SK-N-SH (cell line): ENCODE measurements around the gene RADIL. TPM values are rescaled to one million over a fixed set of nuclear protein-coding genes. Genes with fewer than 3 reads are reported as not detected.

Experiments used
- CTCF ChIA-PET: fragments of 300-600, 350-600 bp; formaldehyde crosslinking; extraction: SDS; loops from one replicate; lab custom pipeline; 2021; lab: Yijun Ruan, JAX
- POLR2A ChIA-PET: fragments of 350-600 bp; sonication (Branson Sonifier 250); formaldehyde crosslinking; extraction: SDS; loops from one replicate; lab custom pipeline; 2020; ENCODE audit warnings: antibody characterized with exemption, inconsistent platforms; lab: Yijun Ruan, JAX
- DNase-seq: peaks from one replicate; pipeline ENCODE4 v3.0.0; 2012
- H2AFZ ChIP-seq: fragments of 200-600 bp; sonication (generic); 2 replicates; pipeline ENCODE4 v1.8.1; 2016; ENCODE audit warnings: antibody characterized with exemption, mild to moderate bottlenecking, low read depth
- H3F3A ChIP-seq: fragments of 200-600 bp; sonication (generic); replicated peaks from 2 replicates; pipeline ENCODE3; 2016; ENCODE audit warnings: antibody characterized with exemption, mild to moderate bottlenecking; ENCODE audit not compliant: insufficient read depth
- H3K27ac ChIP-seq, 2 experiments: fragments of 200-500 bp in 1 of 2; fragments of 200-600 bp in 1 of 2; sonication (Bioruptor generic) in 1 of 2; sonication (generic), shearing (Covaris generic) in 1 of 2; 2 replicates each; pipeline versions ENCODE4 v1.5.1 to v1.6.1; 2014 to 2016; ENCODE audit warnings: low read depth in 2 of 2, inconsistent platforms in 1 of 2, low read length in 1 of 2, mild to moderate bottlenecking in 1 of 2, mixed read lengths in 1 of 2
- H3K27me3 ChIP-seq: fragments of 200-600 bp; sonication (generic), shearing (Covaris generic); 2 replicates; pipeline ENCODE4 v1.6.1; 2016; ENCODE audit warnings: mixed run types; ENCODE audit not compliant: insufficient read depth
- H3K36me3 ChIP-seq, 2 experiments: fragments of 200-500 bp in 1 of 2; fragments of 200-600 bp in 1 of 2; sonication (Bioruptor generic) in 1 of 2; sonication (generic) in 1 of 2; replicated peaks in 1 of 2; 2 replicates each; pipeline versions ENCODE3 to v1.5.1; 2014 to 2016; ENCODE audit warnings: low read length in 1 of 2, mild to moderate bottlenecking in 1 of 2; ENCODE audit not compliant: insufficient read depth in 2 of 2, control insufficient read depth in 1 of 2
- H3K4me1 ChIP-seq, 2 experiments: fragments of 200-500 bp in 1 of 2; fragments of 200-600 bp in 1 of 2; sonication (Bioruptor generic) in 1 of 2; sonication (generic), shearing (Covaris generic) in 1 of 2; 2 replicates each; pipeline versions ENCODE4 v1.5.1 to v1.6.1; 2014 to 2016; ENCODE audit warnings: low read depth in 1 of 2, low read length in 1 of 2, mixed run types in 1 of 2; ENCODE audit not compliant: insufficient read depth in 2 of 2, control insufficient read depth in 1 of 2
- H3K4me2 ChIP-seq: fragments of 200-600 bp; sonication (generic), shearing (Covaris generic); 2 replicates; pipeline ENCODE4 v1.6.1; 2017; ENCODE audit warnings: mixed run types
- H3K4me3 ChIP-seq, 2 experiments: fragments of 200-500 bp in 1 of 2; fragments of 200-600 bp in 1 of 2; sonication (Bioruptor generic) in 1 of 2; sonication (generic), shearing (Covaris generic) in 1 of 2; 2 replicates each; pipeline versions ENCODE4 v1.5.1 to v1.8.1; 2014 to 2016; ENCODE audit warnings: low read depth in 2 of 2, inconsistent platforms in 1 of 2, low read length in 1 of 2, mild to moderate bottlenecking in 1 of 2, mixed read lengths in 1 of 2, moderate library complexity in 1 of 2
- H3K79me2 ChIP-seq: fragments of 200-600 bp; sonication (generic); 2 replicates; pipeline ENCODE4 v1.8.1; 2017; ENCODE audit warnings: mild to moderate bottlenecking; ENCODE audit not compliant: insufficient read depth
- H3K9ac ChIP-seq: fragments of 200-600 bp; sonication (generic); 2 replicates; pipeline ENCODE4 v1.6.1; 2017; ENCODE audit warnings: mixed run types
- H3K9me2 ChIP-seq: fragments of 200-600 bp; sonication (generic); 2 replicates; pipeline ENCODE4 v1.6.1; 2017; ENCODE audit warnings: mixed run types
- H3K9me3 ChIP-seq: fragments of 200-600 bp; sonication (generic); 2 replicates; pipeline ENCODE4 v1.6.1; 2017; ENCODE audit warnings: mixed run types, mild to moderate bottlenecking, moderate library complexity
- H4K20me1 ChIP-seq: fragments of 200-600 bp; sonication (generic); 2 replicates; pipeline ENCODE4 v1.6.1; 2017; ENCODE audit warnings: mild to moderate bottlenecking, mixed run types; ENCODE audit not compliant: insufficient read depth
- CHD2 ChIP-seq: fragments of 150-350 bp; IDR thresholded peaks from 2 replicates; pipeline ENCODE4 v1.6.1; 2018; ENCODE audit warnings: low read length; ENCODE audit not compliant: partially characterized antibody
- ELF1 ChIP-seq: IDR thresholded peaks from 2 replicates; pipeline ENCODE4 v1.4.0; 2012
- GATA2 ChIP-seq: sonication (generic); formaldehyde crosslinking; IDR thresholded peaks from 2 replicates; pipeline ENCODE4 v1.5.0; 2020; ENCODE audit warnings: mild to moderate bottlenecking, missing genetic modification reagents
- MAX ChIP-seq: IDR thresholded peaks from 2 replicates; pipeline ENCODE4 v1.4.0; 2012; ENCODE audit warnings: low read depth
- MXI1 ChIP-seq: IDR thresholded peaks from 2 replicates; pipeline ENCODE4 v1.6.1; 2012; ENCODE audit warnings: mild to moderate bottlenecking, low read depth, low read length, improper control_type of control experiment
- NFIC ChIP-seq: IDR thresholded peaks from 2 replicates; pipeline ENCODE4 v1.4.0; 2012; ENCODE audit warnings: borderline replicate concordance
- NRF1 ChIP-seq: IDR thresholded peaks from 2 replicates; pipeline ENCODE4 v1.6.1; 2012; ENCODE audit warnings: low read depth, mild to moderate bottlenecking, low read length
- POLR2AphosphoS5 ChIP-seq: IDR thresholded peaks from 2 replicates; pipeline ENCODE4 v1.6.1; 2012; ENCODE audit warnings: low read depth, low read length
- RCOR1 ChIP-seq: fragments of 150-350 bp; IDR thresholded peaks from 2 replicates; pipeline ENCODE4 v1.6.1; 2017; ENCODE audit warnings: antibody characterized with exemption, low read length
- RFX5 ChIP-seq: IDR thresholded peaks from 2 replicates; pipeline ENCODE4 v1.6.1; 2012; ENCODE audit warnings: mild to moderate bottlenecking, improper control_type of control experiment, low read length
- SMC3 ChIP-seq: IDR thresholded peaks from 2 replicates; pipeline ENCODE4 v1.6.1; 2012; ENCODE audit warnings: low read depth, low read length, improper control_type of control experiment
- WGBS: methylation state at CpG from one replicate; pipeline ENCODE4 v1.1.6; 2017; ENCODE audit warnings: low lambda C conversion rate; 5-methylcytosine and 5-hydroxymethylcytosine counted together
- polyA plus RNA-seq, 3 experiments: library from polyadenylated mRNA; depleted of rRNA; stranded (reverse); fragments of >200 nt; gene quantifications; 2 replicates each; pipeline ENCODE4 v1.2.3, GENCODE V29; 2012
- TF ChIP-seq, protein P1 (sequence below): fragments of 200-600 bp; sonication (generic); IDR thresholded peaks from 2 replicates; pipeline ENCODE4 v1.6.1; 2017; ENCODE audit warnings: antibody characterized with exemption, mild to moderate bottlenecking, moderate library complexity
- TF ChIP-seq, protein P2 (sequence below): fragments of 150-350 bp; IDR thresholded peaks from 2 replicates; pipeline ENCODE4 v1.6.1; 2017; ENCODE audit warnings: antibody characterized with exemption, low read length, low read depth, borderline replicate concordance
- TF ChIP-seq, protein P3 (sequence below): IDR thresholded peaks from 2 replicates; pipeline ENCODE4 v1.4.0; 2012; ENCODE audit warnings: low read depth, borderline replicate concordance

Gene RADIL
- polyA plus RNA-seq, 1 of the 3 experiments (the other 2 are of a cell fraction), result 4.3 TPM

- DNase-seq, result peak; percentile 42
- no peaks in the 10 kb centered on the region for H3F3A ChIP-seq
- no peak overlapping the region for H3K27ac ChIP-seq
- H3K9me3 ChIP-seq, result no peaks in the 10 kb centered on the region
- no peaks in the 10 kb centered on the region for H3K9me2 ChIP-seq
- no peak overlapping the region for H3K9ac ChIP-seq
- H3K27me3 ChIP-seq, result no peaks in the 10 kb centered on the region
- no peak overlapping the region for H2AFZ ChIP-seq
- WGBS, result 96% methylated on average over 13 of the region's 20 CpGs
- no peaks in the 10 kb centered on the region for H3K79me2 ChIP-seq
- no peaks in the 10 kb centered on the region for H4K20me1 ChIP-seq
- TF ChIP-seq, protein P1, sequence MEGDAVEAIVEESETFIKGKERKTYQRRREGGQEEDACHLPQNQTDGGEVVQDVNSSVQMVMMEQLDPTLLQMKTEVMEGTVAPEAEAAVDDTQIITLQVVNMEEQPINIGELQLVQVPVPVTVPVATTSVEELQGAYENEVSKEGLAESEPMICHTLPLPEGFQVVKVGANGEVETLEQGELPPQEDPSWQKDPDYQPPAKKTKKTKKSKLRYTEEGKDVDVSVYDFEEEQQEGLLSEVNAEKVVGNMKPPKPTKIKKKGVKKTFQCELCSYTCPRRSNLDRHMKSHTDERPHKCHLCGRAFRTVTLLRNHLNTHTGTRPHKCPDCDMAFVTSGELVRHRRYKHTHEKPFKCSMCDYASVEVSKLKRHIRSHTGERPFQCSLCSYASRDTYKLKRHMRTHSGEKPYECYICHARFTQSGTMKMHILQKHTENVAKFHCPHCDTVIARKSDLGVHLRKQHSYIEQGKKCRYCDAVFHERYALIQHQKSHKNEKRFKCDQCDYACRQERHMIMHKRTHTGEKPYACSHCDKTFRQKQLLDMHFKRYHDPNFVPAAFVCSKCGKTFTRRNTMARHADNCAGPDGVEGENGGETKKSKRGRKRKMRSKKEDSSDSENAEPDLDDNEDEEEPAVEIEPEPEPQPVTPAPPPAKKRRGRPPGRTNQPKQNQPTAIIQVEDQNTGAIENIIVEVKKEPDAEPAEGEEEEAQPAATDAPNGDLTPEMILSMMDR, result no peak
- no peak for TF ChIP-seq RFX5
- no peak for TF ChIP-seq ELF1
- TF ChIP-seq MXI1, result no peak
- TF ChIP-seq NFIC, result no peak
- no peak for TF ChIP-seq CHD2
- TF ChIP-seq, protein P2, sequence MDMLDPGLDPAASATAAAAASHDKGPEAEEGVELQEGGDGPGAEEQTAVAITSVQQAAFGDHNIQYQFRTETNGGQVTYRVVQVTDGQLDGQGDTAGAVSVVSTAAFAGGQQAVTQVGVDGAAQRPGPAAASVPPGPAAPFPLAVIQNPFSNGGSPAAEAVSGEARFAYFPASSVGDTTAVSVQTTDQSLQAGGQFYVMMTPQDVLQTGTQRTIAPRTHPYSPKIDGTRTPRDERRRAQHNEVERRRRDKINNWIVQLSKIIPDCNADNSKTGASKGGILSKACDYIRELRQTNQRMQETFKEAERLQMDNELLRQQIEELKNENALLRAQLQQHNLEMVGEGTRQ, result no peak
- no peak for TF ChIP-seq SMC3
- no peak for TF ChIP-seq RCOR1
- TF ChIP-seq POLR2AphosphoS5, result no peak
- TF ChIP-seq MAX, result no peak
- no peak for TF ChIP-seq NRF1
- no peak for TF ChIP-seq GATA2 (CRISPR knock-in tag)
- TF ChIP-seq, protein P3, sequence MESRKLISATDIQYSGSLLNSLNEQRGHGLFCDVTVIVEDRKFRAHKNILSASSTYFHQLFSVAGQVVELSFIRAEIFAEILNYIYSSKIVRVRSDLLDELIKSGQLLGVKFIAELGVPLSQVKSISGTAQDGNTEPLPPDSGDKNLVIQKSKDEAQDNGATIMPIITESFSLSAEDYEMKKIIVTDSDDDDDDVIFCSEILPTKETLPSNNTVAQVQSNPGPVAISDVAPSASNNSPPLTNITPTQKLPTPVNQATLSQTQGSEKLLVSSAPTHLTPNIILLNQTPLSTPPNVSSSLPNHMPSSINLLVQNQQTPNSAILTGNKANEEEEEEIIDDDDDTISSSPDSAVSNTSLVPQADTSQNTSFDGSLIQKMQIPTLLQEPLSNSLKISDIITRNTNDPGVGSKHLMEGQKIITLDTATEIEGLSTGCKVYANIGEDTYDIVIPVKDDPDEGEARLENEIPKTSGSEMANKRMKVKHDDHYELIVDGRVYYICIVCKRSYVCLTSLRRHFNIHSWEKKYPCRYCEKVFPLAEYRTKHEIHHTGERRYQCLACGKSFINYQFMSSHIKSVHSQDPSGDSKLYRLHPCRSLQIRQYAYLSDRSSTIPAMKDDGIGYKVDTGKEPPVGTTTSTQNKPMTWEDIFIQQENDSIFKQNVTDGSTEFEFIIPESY, result no peak
- H3K4me1 ChIP-seq, result no peaks in the 10 kb centered on the region; a peak in 1 of 4 replicates
- no peaks in the 10 kb centered on the region for H3K36me3 ChIP-seq
- CTCF ChIA-PET, result interaction anchor here (1.1 to 1.7 kb wide), 2 partner anchors 22 to 62 kb away, joined by 3 to 4 read pairs; partner anchors contain the start of gene RADIL
- no peak overlapping the region for H3K4me3 ChIP-seq
- H3K4me2 ChIP-seq, result no peak overlapping the region
- POLR2A ChIA-PET, result no interaction called here
Observed at GRCh38 chr7:4820967-4821471, 62.5 kb downstream of the RADIL start.
